ENCODE measurements around the gene VHLL. TPM values are rescaled to one million over a fixed set of nuclear protein-coding genes. Genes with fewer than 3 reads are reported as not detected.
A peak's percentile ranks its signal among the peaks of the same experiment; 100 is the strongest.

VHLL gene
- total and polyA plus RNA-seq, 3 experiments from 2014 or later: 0.35 TPM; not detected in 2

DNA sequence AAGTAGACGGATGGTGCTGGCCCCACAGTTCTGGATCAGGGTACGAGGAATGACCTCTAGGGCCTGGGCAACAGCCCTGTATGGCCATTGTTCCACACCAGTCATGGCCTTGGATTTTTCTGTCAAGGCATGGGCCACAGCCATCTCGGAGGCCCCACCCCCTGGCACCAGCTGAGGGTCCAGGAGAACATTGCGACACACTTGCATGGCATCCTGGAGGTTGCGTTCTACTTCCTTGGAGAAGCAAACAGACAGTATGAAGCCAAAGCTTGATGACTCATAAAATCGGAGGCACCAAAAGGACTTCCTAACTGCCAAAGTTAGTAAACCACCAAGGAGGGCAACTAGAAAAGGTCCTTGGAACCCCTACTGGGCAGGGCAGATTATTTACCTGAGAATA is 11.9 kb upstream of the VHLL start:
- POLR2A ChIA-PET: no interaction called here
- Mint-ChIP-seq H3K27ac (peak overlapping the region in 1 of 8 donors; percentile 3), H3K36me3 (peaks cover 0 to 79% (median 16%) of the 10 kb centered on the region in 3 donors), H3K27me3 (no peaks in the 10 kb centered on the region), H3K9me3 (no peaks in the 10 kb centered on the region), H3K4me1 (no peaks in the 10 kb centered on the region), H3K4me3 (no peak overlapping the region)
- Histone ChIP-seq H3K27ac (ENCODE audit: low read depth, low read length) (no peak overlapping the region), H3K9me3 (ENCODE audit: low read length) (no peaks in the 10 kb centered on the region), H3K4me3 (ENCODE audit: low read length) (no peak overlapping the region), H3K36me3 (ENCODE audit: insufficient read depth, low read length) (peaks cover 31% of the 10 kb centered on the region), H3K4me1 (ENCODE audit: insufficient read depth, low read length) (no peaks in the 10 kb centered on the region), H3K27me3 (ENCODE audit: insufficient read depth, low read length, poor library complexity, severe bottlenecking) (no peaks in the 10 kb centered on the region)
- CTCF ChIA-PET: interaction anchor here (1.7 kb wide), 1 partner anchor 8 kb away, joined by 5 read pairs; no protein-coding TSS in a partner anchor
- DNase-seq: no peak

DNA sequence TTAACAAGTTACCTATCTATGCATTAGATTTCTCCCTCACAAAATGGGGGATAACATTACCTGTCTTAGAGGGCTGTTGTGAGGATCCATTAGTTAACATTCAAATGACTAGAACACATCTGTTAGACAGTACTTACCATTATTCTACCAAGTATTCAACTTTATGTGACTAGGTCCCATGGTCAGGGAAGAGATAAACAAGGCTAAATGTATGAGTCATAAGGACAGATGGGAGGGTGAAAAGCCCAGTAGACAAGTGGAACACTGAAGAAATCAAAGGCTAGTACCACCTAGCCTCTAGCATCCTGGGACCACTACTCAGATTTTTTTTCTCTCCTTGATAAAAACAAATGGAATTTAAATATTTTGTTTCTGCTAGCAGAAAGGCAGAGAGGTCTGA is 9.0 kb upstream of the VHLL start:
- ChIA-PET CTCF (interaction anchor here (1.2 kb wide), 1 partner anchor 9 kb away, joined by 3 read pairs; no protein-coding TSS in a partner anchor), POLR2A (no interaction called here)
- no peak overlapping the region for H3K27ac ChIP-seq (ENCODE audit: low read depth, low read length)
- Mint-ChIP-seq H3K27me3 (no peaks in the 10 kb centered on the region), H3K4me3 (no peak overlapping the region), H3K27ac (peak overlapping the region in 2 of 8 donors; percentile 16 to 47), H3K36me3 (peaks cover 0 to 62% (median 14%) of the 10 kb centered on the region in 3 donors), H3K4me1 (no peaks in the 10 kb centered on the region), H3K9me3 (no peaks in the 10 kb centered on the region)
- H3K9me3 ChIP-seq (ENCODE audit: low read length): no peaks in the 10 kb centered on the region
- no peaks in the 10 kb centered on the region for H3K4me1 ChIP-seq (ENCODE audit: insufficient read depth, low read length)
- DNase-seq: no peak
- H3K36me3 ChIP-seq (ENCODE audit: insufficient read depth, low read length): peaks cover 31% of the 10 kb centered on the region
- H3K4me3 ChIP-seq (ENCODE audit: low read length): no peak overlapping the region
- H3K27me3 ChIP-seq (ENCODE audit: insufficient read depth, low read length, poor library complexity, severe bottlenecking): no peaks in the 10 kb centered on the region

DNA sequence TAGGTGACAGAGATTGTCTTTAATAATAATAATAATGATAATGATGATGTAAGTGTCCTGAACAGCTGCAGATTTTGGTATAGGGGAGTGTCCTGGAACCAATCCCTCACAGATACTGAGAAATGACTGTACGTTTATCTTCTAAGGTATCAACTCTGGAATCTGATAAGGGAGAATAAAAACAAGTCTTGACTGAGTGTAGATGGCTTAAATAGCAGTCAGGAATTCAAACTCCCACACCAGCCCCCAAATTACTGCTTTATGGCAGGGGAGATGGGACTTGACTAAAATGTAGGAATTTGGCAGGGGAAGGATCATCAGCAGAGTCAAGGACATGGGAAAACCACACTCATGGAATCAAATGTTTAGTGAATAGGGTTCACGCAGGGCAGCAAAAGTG is 6.1 kb upstream of the VHLL start:
- H3K27me3 ChIP-seq (ENCODE audit: insufficient read depth, low read length, poor library complexity, severe bottlenecking): no peaks in the 10 kb centered on the region
- Mint-ChIP-seq H3K4me1 (no peaks in the 10 kb centered on the region), H3K27ac (peak overlapping the region in 2 of 8 donors; percentile 58 to 87), H3K27me3 (no peaks in the 10 kb centered on the region), H3K9me3 (no peaks in the 10 kb centered on the region), H3K4me3 (no peak overlapping the region), H3K36me3 (peaks cover 0 to 40% (median 11%) of the 10 kb centered on the region in 3 donors)
- H3K36me3 ChIP-seq (ENCODE audit: insufficient read depth, low read length): peaks cover 20% of the 10 kb centered on the region
- no peak overlapping the region for H3K27ac ChIP-seq (ENCODE audit: low read depth, low read length)
- no peaks in the 10 kb centered on the region for H3K9me3 ChIP-seq (ENCODE audit: low read length)
- DNase-seq: no peak
- ChIA-PET CTCF (no interaction called here), POLR2A (no interaction called here)
- no peak overlapping the region for H3K4me3 ChIP-seq (ENCODE audit: low read length)
- no peaks in the 10 kb centered on the region for H3K4me1 ChIP-seq (ENCODE audit: insufficient read depth, low read length)

DNA sequence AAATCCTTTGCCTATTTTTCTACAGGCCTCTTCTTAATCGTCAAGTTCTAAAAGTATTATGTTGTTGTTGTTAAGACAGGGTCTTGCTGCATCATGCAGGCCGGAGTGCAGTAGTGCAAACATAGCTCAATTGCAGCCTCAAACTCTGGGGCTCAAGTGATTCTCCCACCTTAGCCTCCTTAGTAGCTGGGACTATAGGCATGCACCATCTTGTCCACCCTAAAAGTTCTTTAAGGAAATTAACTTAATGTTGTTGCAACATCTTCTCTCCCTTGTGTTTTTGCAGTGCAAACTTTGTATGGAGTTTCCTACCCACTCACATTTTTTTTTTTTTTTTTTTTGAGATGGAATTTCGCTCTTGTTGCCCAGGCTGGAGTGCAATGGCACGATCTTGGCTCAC is 4.1 kb upstream of the VHLL start:
- no peak overlapping the region for H3K27ac ChIP-seq (ENCODE audit: low read depth, low read length)
- Mint-ChIP-seq H3K4me3 (no peak overlapping the region), H3K27ac (peak overlapping the region in 1 of 8 donors; percentile 27), H3K27me3 (no peaks in the 10 kb centered on the region), H3K4me1 (no peaks in the 10 kb centered on the region), H3K9me3 (no peaks in the 10 kb centered on the region), H3K36me3 (peaks cover 0 to 26% (median 6%) of the 10 kb centered on the region in 3 donors)
- ChIA-PET CTCF (interaction anchor here (0.8 to 1.4 kb wide), 3 partner anchors 9 to 16 kb away, joined by 3 read pairs; no protein-coding TSS in a partner anchor), POLR2A (no interaction called here)
- H3K4me3 ChIP-seq (ENCODE audit: low read length): no peak overlapping the region
- DNase-seq: no peak
- H3K27me3 ChIP-seq (ENCODE audit: insufficient read depth, low read length, poor library complexity, severe bottlenecking): no peaks in the 10 kb centered on the region
- H3K4me1 ChIP-seq (ENCODE audit: insufficient read depth, low read length): no peaks in the 10 kb centered on the region
- H3K36me3 ChIP-seq (ENCODE audit: insufficient read depth, low read length): peaks cover 7% of the 10 kb centered on the region
- H3K9me3 ChIP-seq (ENCODE audit: low read length): no peaks in the 10 kb centered on the region

DNA sequence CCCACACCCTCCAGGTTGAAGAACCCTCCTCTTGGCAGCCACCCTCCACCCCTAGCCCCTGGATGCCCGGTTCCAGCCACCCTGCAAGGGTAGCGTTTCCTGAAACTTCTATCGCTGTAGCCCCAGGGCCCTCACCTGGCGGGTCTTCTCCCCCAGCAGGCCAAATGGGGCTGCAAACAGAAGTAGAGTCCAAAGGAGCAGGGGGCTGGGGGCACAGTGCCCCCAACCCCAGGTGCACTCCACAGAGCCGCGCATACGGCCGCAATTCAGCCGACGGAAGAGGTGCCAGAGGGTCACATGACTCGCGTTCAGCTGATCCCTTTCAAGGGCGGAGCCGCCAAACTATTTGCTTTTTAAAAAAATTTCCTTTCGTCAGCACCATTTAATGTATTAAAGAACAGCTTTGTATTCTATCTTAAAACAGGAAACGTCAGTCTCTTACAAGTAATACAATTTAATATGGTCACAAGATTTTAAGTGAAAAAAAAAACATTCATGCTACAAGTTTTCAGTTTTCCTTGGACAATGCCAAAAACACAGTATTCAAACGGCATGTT is 3.6 kb downstream of the VHLL start, which contains the start of gene GLMP:
Gene GLMP (minus strand): TSS at position 289 of the 557 bp plus-strand sequence. CDS start 34 bp downstream, at position 255.
- POLR2A ChIA-PET: interaction anchor here (3.1 kb wide), 1 partner anchor 13 kb away, joined by 18 read pairs; the partner anchor contains the start of genes SMG5 and TMEM79
- Mint-ChIP-seq H3K4me1 (peaks cover 14 to 26% (median 19%) of the 10 kb centered on the region in 3 donors), H3K4me3 (peak within 1 kb of the TSS; percentile 86 to 95 (median 90)), H3K36me3 (peaks cover 0 to 13% (median 0%) of the 10 kb centered on the region in 3 donors), H3K27ac (peak within 1 kb of the TSS; percentile 45 to 90 (median 87)), H3K27me3 (no peaks in the 10 kb centered on the region), H3K9me3 (no peaks in the 10 kb centered on the region)
- H3K27me3 ChIP-seq (ENCODE audit: insufficient read depth, low read length, poor library complexity, severe bottlenecking): no peaks in the 10 kb centered on the region
- H3K4me3 ChIP-seq (ENCODE audit: low read length): peak within 1 kb of the TSS; percentile 81
- peak; percentile 34 to 69 (median 43) for DNase-seq
- H3K27ac ChIP-seq (ENCODE audit: low read depth, low read length): peak within 1 kb of the TSS; percentile 59
- CTCF ChIA-PET: interaction anchor here (1.9 kb wide), 1 partner anchor 12 kb away, joined by 6 read pairs; the partner anchor contains the start of genes SMG5 and TMEM79
- peaks cover 12% of the 10 kb centered on the region for H3K4me1 ChIP-seq (ENCODE audit: insufficient read depth, low read length)
- H3K36me3 ChIP-seq (ENCODE audit: insufficient read depth, low read length): no peaks in the 10 kb centered on the region
- no peaks in the 10 kb centered on the region for H3K9me3 ChIP-seq (ENCODE audit: low read length)

DNA sequence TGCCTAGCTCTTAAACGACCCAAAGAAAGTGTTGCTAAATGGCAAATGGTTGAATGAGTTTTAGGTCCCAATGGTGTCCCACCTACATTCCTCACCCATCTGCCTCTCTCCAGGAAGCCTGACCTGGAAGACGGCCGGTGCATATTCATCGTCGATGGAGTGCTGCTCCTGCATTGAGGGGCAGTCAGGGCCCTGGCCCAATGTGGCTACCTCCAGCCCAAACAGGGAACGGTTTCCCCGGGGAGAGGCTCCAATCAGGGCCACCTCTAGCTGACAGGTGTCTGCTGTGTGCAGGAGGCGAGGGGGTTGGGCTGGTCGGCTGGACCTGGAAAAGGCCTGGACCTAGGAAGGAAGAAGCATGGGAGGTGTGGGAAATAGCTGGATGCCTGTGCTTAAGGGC is 5.2 kb downstream of the VHLL start:
- Histone ChIP-seq H3K36me3 (ENCODE audit: insufficient read depth, low read length) (no peaks in the 10 kb centered on the region), H3K27ac (ENCODE audit: low read depth, low read length) (no peak overlapping the region), H3K27me3 (ENCODE audit: insufficient read depth, low read length, poor library complexity, severe bottlenecking) (no peaks in the 10 kb centered on the region), H3K4me1 (ENCODE audit: insufficient read depth, low read length) (peaks cover 12% of the 10 kb centered on the region), H3K9me3 (ENCODE audit: low read length) (no peaks in the 10 kb centered on the region), H3K4me3 (ENCODE audit: low read length) (no peak overlapping the region)
- H3K27me3 Mint-ChIP-seq: no peaks in the 10 kb centered on the region
- H3K9me3 Mint-ChIP-seq: no peaks in the 10 kb centered on the region
- peak overlapping the region in 2 of 7 donors; percentile 34 to 88 for H3K4me3 Mint-ChIP-seq
- H3K36me3 Mint-ChIP-seq: peaks cover 4 to 22% (median 7%) of the 10 kb centered on the region in 3 donors
- CTCF ChIA-PET: interaction anchor here (1.9 kb wide), 1 partner anchor 10 kb away, joined by 6 read pairs; the partner anchor contains the start of genes SMG5 and TMEM79
- no peak for DNase-seq
- peaks cover 14 to 26% (median 19%) of the 10 kb centered on the region in 3 donors for H3K4me1 Mint-ChIP-seq
- H3K27ac Mint-ChIP-seq: peak overlapping the region in 1 of 8 donors; percentile 35
- POLR2A ChIA-PET: interaction anchor here (3.1 kb wide), 1 partner anchor 11 kb away, joined by 18 read pairs; the partner anchor contains the start of genes SMG5 and TMEM79

DNA sequence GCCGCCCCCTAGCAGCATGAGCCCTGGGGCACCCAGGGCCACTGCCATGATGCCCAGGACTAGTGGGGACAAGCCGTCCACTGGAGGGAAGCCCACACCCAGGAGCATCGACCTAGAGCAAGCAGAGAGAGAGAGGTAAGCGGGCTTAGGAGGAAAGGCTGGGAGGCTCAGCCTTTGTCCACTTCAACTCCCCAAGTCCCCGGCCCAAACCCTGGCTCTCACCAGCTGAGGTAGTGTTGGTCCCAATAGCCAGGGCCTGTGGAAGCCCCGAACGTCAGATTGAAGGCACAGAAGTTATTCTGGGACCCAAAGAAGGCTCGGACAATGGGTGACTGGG is 6.0 kb downstream of the VHLL start:
- H3K4me3 Mint-ChIP-seq: peak overlapping the region in 5 of 7 donors; percentile 20 to 75 (median 53)
- CTCF ChIA-PET: no interaction called here
- POLR2A ChIA-PET: interaction anchor here (3.1 kb wide), 1 partner anchor 10 kb away, joined by 18 read pairs; the partner anchor contains the start of genes SMG5 and TMEM79

More for the DNA sequence above, 6.0 kb downstream of the VHLL start:
- Mint-ChIP-seq H3K36me3 (peaks cover 4 to 26% (median 7%) of the 10 kb centered on the region in 3 donors), H3K9me3 (no peaks in the 10 kb centered on the region), H3K27ac (peak overlapping the region in 2 of 8 donors; percentile 50 to 54), H3K27me3 (no peaks in the 10 kb centered on the region), H3K4me1 (peaks cover 14 to 26% (median 19%) of the 10 kb centered on the region in 3 donors)
- H3K27ac ChIP-seq (ENCODE audit: low read depth, low read length): no peak overlapping the region
- no peaks in the 10 kb centered on the region for H3K9me3 ChIP-seq (ENCODE audit: low read length)
- no peaks in the 10 kb centered on the region for H3K27me3 ChIP-seq (ENCODE audit: insufficient read depth, low read length, poor library complexity, severe bottlenecking)
- no peak overlapping the region for H3K4me3 ChIP-seq (ENCODE audit: low read length)
- DNase-seq: no peak
- H3K4me1 ChIP-seq (ENCODE audit: insufficient read depth, low read length): peaks cover 12% of the 10 kb centered on the region
- H3K36me3 ChIP-seq (ENCODE audit: insufficient read depth, low read length): no peaks in the 10 kb centered on the region
